Adrenal gland (tissue), 5 donors: ENCODE measurements around the gene MTCH1.

ENCODE experiments used
- CTCF ChIP-seq, 6 experiments: fragments of 450-650 bp in 4 of 6; fragments of 200-600 bp in 2 of 6; sonication (generic) in 1 of 6; IDR thresholded peaks; 1 replicate in 5 of 6; 2 replicates in 1 of 6; pipeline versions ENCODE4 v1.5.1 to v1.8.0; 2016 to 2021; ENCODE audit warnings: antibody characterized with exemption in 6 of 6, mild to moderate bottlenecking in 2 of 6, moderate library complexity in 1 of 6
- POLR2A ChIP-seq, 2 donors: fragments of 450-650 bp; IDR thresholded peaks; one replicate each; pipeline ENCODE4 v1.6.1; 2017; ENCODE audit warnings: antibody characterized with exemption in 2 of 2, mild to moderate bottlenecking in 2 of 2, moderate library complexity in 1 of 2
- donor health status: DM: no; HTN: no; CAD: no.

GRCh38 chr6:37004044-37004980 is 18.3 kb upstream of the MTCH1 start:
- TF ChIP-seq CTCF (IDR thresholded peaks at IDR 0.05), result no peak
- TF ChIP-seq POLR2A (IDR thresholded peaks at IDR 0.05), result no peak
